ENCODE data around the gene ACTL9.

- TF ChIP-seq CTCF (IDR thresholded peaks at IDR 0.05; ENCODE audit: low read length) (no peak), EZH2 (optimal IDR thresholded peaks at IDR 0.05; ENCODE audit: low read depth, low read length) (no peak), EZH2phosphoT487 (IDR thresholded peaks at IDR 0.05; ENCODE audit: low read length) (no peak)
Measured at GRCh38 chr19:8724276-8724675, 25.7 kb upstream of the ACTL9 start.

Measured in MM.1S (cell line).